BJ (cell line): ENCODE data around the gene SPINK8. TPM values are rescaled to one million over a fixed set of nuclear protein-coding genes. Genes with fewer than 3 reads are reported as not detected.

Experiments used
- CTCF ChIA-PET: fragments of 350-600 bp; formaldehyde crosslinking; extraction: SDS; loops from one replicate; lab custom pipeline; 2021; ENCODE audit warnings: antibody characterized with exemption, inconsistent platforms; lab: Yijun Ruan, JAX
- POLR2A ChIA-PET: fragments of 300-600 bp; sonication (Branson Sonifier 250); formaldehyde crosslinking; extraction: SDS; loops from one replicate; lab custom pipeline; 2021; ENCODE audit warnings: antibody characterized with exemption; lab: Charles Lee
- DNase-seq: peaks from one replicate; pipeline ENCODE4 v3.0.0-alpha.2; 2011; ENCODE audit warnings: low read depth
- H3K27me3 ChIP-seq: 2 replicates; pipeline ENCODE4 v1.6.0; 2011; ENCODE audit warnings: low read length; ENCODE audit not compliant: control insufficient read depth, insufficient read depth
- H3K36me3 ChIP-seq: 2 replicates; pipeline ENCODE4 v1.5.1; 2011; ENCODE audit warnings: low read length; ENCODE audit not compliant: control insufficient read depth, insufficient read depth
- H3K4me3 ChIP-seq: 2 replicates; pipeline ENCODE4 v1.5.1; 2011; ENCODE audit warnings: low read depth, mild to moderate bottlenecking, control low read depth, low read length
- CTCF ChIP-seq: IDR thresholded peaks from 2 replicates; pipeline ENCODE4 v1.5.1; 2011; ENCODE audit warnings: low read depth, mild to moderate bottlenecking, control low read depth, inconsistent platforms, low read length, moderate library complexity; ENCODE audit not compliant: insufficient read depth
- polyA plus RNA-seq: library from polyadenylated mRNA; depleted of rRNA; stranded (reverse); fragments of >200 nt; gene quantifications from 2 replicates; pipeline ENCODE4 v1.2.3, GENCODE V29; 2011

The SPINK8 gene
- polyA plus RNA-seq, 1 experiment, result not detected

GRCh38 chr3:48305396-48305795 lies 28.1 kb downstream of the SPINK8 start:
- TF ChIP-seq CTCF, result no peak
- H3K36me3 ChIP-seq, result no peaks in the 10 kb centered on the region
- no peak overlapping the region for H3K4me3 ChIP-seq
- peaks cover 4% of the 10 kb centered on the region for H3K27me3 ChIP-seq
- CTCF ChIA-PET, result no interaction called here
- POLR2A ChIA-PET, result no interaction called here
- no peak for DNase-seq

GRCh38 chr3:48303021-48303420 lies 30.4 kb downstream of the SPINK8 start:
- ChIA-PET CTCF (no interaction called here), POLR2A (no interaction called here)
- no peak for TF ChIP-seq CTCF
- Histone ChIP-seq H3K27me3 (peaks cover 4% of the 10 kb centered on the region), H3K4me3 (no peak overlapping the region), H3K36me3 (peaks cover 3% of the 10 kb centered on the region; the same call in 1 of the 2 replicates)
- DNase-seq, result no peak

- POLR2A ChIA-PET, result no interaction called here
- no peak for DNase-seq
These were observed 31.7 kb downstream of the SPINK8 start for GRCh38 chr3:48301800-48302166.

GRCh38 chr3:48301020-48301799 lies 32.3 kb downstream of the SPINK8 start, which contains the start of gene NME6:
Gene NME6 (minus strand): TSS chr3:48301367.
- CTCF ChIA-PET, result interaction anchor here (0.6 to 3.9 kb wide), 2 partner anchors 11 to 135 kb away, joined by 3 to 14 read pairs; no protein-coding TSS in a partner anchor
- peak within 1 kb of the TSS; percentile 93 for H3K4me3 ChIP-seq
- POLR2A ChIA-PET, result no interaction called here
- no peaks in the 10 kb centered on the region; the same call in 1 of the 2 replicates for H3K27me3 ChIP-seq
- H3K36me3 ChIP-seq, result peaks cover 8% of the 10 kb centered on the region; the same call in 1 of the 2 replicates
- no peak for TF ChIP-seq CTCF
- peak; percentile 37 for DNase-seq

More at GRCh38 chr3:48301800-48302166, 31.7 kb downstream of the SPINK8 start:
- Histone ChIP-seq H3K4me3 (peak overlapping the region; percentile 93), H3K36me3 (peaks cover 6% of the 10 kb centered on the region; the same call in 1 of the 2 replicates), H3K27me3 (no peaks in the 10 kb centered on the region; the same call in none of the 2 replicates)
- TF ChIP-seq CTCF, result no peak
- CTCF ChIA-PET, result interaction anchor here (0.6 kb wide), 2 partner anchors 10 to 48 kb away, joined by 3 to 5 read pairs; no protein-coding TSS in a partner anchor
